Ovary (tissue), 3 donors: ENCODE measurements around the gene JAG2.

ENCODE experiments used
- EP300 ChIP-seq: sonication (generic); formaldehyde crosslinking; IDR thresholded peaks from one replicate; pipeline ENCODE4 v1.6.1; 2017; ENCODE audit warnings: antibody characterized with exemption
- POLR2A ChIP-seq: fragments of 450-650 bp; IDR thresholded peaks from one replicate; pipeline ENCODE4 v1.6.1; 2017; ENCODE audit warnings: antibody characterized with exemption, mild to moderate bottlenecking, moderate library complexity
- TF ChIP-seq, protein P1 (sequence below), 3 donors: fragments of 450-650 bp in 2 of 3; fragments of 200-600 bp in 1 of 3; IDR thresholded peaks; one replicate each; pipeline versions ENCODE4 v1.5.1 to v1.8.0; 2016 to 2022; ENCODE audit warnings: antibody characterized with exemption in 3 of 3, mild to moderate bottlenecking in 1 of 3
- donor health status: DM: no; HTN: no; CAD: no.

DNA sequence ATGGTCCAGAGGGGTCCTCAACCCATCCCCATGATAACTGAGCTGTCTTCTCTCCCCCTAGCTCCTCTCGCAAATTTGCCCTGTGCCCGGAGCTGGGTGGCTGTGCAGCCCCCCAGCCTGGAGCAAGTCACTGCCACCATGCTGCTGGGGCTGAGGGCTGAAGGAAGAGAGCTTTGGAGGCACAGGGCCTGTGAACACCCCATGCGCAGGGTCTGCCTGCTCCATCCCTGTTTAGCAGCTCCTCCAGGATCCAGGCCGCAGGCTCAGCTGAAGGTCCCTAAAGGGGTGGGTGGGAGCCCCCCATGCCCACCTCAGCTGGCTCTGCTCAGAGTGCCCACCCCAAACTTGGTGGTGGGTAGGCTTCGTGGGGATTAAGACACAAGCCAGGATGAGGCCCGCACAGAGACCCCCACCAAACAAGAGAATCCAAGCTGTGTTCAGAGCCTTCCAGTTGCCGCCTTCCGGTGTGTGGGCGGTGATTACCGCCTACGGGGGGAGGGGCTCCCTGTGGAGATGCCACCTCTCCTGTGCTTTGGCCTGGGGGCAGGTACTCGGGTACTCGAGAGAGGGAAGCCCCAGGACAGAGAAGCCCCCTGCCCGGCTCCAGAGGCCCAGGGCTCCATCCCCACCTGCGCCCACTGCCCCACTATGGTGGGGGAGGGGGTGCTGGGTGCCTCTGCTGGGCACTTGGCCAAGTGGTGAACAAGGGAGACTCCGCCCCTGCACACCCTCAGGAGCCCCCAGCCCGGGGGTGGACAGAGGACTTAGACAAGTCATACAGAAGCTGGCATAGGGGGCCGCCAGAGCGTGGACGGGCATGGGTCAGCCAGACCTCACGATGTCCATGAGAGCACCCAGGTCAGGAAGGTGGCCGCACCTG lies 1.4 kb upstream of the JAG2 start:
- TF ChIP-seq, protein P1, sequence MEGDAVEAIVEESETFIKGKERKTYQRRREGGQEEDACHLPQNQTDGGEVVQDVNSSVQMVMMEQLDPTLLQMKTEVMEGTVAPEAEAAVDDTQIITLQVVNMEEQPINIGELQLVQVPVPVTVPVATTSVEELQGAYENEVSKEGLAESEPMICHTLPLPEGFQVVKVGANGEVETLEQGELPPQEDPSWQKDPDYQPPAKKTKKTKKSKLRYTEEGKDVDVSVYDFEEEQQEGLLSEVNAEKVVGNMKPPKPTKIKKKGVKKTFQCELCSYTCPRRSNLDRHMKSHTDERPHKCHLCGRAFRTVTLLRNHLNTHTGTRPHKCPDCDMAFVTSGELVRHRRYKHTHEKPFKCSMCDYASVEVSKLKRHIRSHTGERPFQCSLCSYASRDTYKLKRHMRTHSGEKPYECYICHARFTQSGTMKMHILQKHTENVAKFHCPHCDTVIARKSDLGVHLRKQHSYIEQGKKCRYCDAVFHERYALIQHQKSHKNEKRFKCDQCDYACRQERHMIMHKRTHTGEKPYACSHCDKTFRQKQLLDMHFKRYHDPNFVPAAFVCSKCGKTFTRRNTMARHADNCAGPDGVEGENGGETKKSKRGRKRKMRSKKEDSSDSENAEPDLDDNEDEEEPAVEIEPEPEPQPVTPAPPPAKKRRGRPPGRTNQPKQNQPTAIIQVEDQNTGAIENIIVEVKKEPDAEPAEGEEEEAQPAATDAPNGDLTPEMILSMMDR (IDR thresholded peaks at IDR 0.05): no peak
- TF ChIP-seq EP300: no peak
- TF ChIP-seq POLR2A: no peak
